ENCODE data around the gene PPM1F.

Gene PPM1F

DNA sequence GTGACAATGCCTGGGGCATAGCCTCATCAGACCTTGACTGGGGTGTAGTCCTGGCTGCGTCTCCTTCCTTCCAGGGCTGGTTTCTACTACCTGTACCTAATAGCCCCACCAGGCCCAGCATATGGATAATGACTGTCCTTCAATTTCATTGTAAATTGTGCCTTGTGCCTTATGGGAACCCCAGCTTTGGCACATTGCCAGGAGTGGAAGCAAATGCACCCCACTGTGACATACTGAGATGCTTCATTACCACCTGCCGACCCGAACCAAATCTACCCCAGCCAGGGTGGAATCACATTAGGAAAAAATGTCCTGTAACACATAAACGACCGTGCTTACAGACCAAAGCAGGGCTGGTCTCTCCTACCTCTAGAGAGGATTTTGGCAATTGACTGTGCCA, 22.6 kb upstream of the PPM1F start:
- DNase-seq (ENCODE audit: low spot score) = no peak

DNA sequence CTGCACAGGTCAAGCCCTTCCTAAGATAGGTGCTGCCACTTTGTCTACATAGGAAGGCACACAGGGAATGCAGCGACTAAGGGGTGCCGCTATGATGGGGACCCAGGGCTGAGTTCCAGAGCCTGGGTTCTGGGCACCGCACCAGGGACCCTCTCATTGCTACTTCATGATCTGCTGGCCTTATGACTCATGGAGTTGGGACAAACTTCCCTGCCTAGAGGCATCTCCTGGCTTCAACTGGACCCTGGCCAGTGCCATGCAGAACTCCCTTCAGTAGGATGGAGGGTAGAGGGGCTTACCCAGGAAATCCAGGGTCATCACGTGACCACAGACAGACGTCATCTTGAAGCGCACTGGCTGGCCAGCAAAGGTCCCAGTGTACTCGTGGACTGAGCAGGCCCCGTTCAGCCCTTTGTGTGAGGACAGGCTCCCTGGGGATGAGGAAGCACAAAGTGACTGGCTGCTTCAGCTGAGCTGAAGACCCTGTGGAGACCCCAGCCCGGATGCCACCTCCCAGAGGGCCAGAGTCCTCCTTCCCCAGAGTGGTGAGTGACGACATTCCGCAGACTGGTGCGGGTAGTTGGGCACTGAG, 21.5 kb upstream of the PPM1F start:
- DNase-seq (ENCODE audit: low spot score) = no peak

- no peak for DNase-seq (ENCODE audit: low spot score)
These were observed 20.2 kb upstream of the PPM1F start for GRCh38 chr22:21972806-21973205.

DNA sequence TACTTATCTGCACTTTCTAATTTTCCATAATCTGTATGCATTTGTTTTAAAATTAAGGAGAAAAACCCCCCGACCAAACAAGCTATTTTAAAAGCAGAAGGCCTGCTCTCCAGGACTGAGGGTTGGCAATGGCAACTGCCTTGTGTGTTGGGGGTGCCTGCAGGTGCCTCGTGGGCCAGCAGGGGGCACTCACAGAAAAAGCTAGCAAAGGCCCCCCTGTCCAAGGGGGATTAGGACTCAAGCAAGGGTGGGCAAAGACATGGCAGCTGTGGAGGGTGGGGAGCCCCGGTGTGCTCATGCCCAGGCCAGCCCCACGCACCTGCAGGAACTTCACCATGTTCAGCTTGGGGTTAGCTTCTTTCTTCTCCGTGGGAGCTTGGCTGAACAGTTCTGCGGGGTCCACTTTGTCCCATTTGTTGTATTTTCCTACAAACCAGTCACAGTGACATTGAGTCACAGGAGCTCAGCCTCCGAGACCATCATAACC, 19.7 kb upstream of the PPM1F start:
- DNase-seq (ENCODE audit: low spot score) = peak; percentile 72

GRCh38 chr22:21971858-21972275, 19.2 kb upstream of the PPM1F start:
- DNase-seq (ENCODE audit: low spot score) = no peak

DNA sequence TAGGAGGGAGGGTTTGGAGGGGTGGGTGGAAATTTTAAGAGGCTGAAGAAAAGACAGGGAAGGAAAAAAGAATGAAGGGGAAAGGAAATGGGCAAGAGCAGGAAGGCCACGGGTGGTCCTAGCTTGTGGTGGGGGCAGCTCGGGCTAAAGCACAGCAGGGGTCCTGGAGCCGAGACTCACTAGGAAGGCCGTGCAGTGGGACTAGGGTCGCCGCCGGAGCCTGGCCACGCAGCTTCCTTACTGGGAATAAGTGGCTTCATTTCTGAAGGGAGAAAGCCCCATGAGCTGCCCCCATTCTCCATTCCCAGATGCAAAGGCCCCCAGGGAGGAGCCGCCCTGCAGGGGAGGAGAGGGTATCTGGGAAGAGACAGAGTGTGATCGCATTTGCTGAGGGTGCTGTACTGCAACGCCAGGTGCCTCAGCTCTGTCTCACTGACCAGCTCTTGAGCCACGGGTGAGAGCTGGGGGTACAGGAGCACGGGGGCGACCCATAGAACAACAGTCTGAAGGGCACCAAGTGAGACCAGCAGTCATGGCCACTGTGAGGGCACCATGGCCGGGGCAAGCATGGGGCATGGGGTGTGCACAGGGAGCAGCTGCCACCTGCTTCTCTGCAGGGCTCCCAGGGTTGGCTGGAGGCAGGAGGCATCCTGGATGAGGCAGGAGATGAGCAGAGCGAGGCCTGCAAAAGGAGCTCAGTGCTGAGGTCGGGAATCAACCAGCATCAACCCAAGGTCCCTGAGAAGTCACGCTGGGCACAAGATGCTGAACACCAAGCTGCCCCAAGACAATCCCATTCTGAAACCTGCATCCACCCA, 18.4 kb upstream of the PPM1F start:
- no peak for DNase-seq (ENCODE audit: low spot score)

- no peak for DNase-seq (ENCODE audit: low spot score)
These were observed 17.6 kb upstream of the PPM1F start for GRCh38 chr22:21970037-21970799.

DNA sequence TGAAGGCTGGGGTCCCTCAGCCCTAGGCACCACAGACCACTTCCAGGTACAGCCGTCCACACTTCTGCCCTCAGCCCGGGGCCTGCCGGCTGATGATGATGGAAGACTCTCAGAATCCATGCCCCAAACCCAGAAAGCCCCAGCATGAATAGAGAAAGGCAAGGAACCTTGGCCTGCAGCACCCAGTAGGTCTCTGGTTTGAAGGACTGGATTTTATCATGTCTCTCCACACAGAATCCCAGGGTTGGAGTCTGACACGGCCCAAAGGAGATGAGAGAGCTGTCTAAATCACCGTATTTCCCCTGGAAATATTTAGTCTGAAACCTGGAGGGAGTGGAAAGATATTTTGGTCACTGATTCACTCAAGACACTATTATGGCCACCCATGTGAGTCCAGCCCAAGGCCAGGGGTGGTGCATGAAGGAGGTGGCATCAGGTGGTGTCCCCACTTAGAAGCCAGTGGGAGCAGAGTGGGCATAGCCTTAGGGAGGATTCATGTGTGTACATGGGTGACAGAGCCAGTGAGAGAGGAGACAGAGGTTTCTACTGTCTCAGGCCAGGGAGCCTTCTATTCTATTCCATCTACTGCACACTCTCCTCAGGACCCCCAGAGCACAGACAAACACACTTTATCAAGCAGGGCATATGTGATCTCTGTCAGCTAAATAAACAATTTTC, 15.9 kb upstream of the PPM1F start:
- no peak for DNase-seq (ENCODE audit: low spot score)

DNA sequence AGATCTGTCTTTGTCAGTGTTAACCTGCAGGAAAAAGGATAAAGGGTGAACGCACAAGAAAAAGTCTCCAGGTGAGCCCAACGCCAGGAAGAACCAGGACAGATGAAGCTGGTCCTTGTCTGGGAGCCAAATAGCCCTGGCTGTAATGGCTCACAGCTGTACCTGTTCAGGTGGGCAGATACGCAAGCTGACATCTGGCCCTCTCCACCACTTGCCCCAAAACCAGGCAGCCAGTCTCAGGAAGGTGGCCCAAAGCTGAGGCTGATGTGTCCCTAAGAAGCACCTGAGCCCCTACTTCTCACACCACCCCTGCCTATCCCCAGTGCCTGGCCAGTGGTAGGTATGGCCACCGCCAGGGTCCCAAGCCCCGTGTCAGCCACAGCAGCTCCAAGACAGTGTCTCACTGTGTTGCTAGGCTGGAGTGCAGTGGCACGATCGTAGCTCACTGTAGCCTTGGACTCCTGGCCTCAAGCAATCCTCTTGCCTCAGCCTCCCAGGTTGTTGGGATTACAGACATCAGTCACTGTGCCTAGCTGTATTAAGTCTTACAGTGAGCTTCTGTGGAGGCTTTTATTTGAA, 15.1 kb upstream of the PPM1F start:
- no peak for DNase-seq (ENCODE audit: low spot score)

DNA sequence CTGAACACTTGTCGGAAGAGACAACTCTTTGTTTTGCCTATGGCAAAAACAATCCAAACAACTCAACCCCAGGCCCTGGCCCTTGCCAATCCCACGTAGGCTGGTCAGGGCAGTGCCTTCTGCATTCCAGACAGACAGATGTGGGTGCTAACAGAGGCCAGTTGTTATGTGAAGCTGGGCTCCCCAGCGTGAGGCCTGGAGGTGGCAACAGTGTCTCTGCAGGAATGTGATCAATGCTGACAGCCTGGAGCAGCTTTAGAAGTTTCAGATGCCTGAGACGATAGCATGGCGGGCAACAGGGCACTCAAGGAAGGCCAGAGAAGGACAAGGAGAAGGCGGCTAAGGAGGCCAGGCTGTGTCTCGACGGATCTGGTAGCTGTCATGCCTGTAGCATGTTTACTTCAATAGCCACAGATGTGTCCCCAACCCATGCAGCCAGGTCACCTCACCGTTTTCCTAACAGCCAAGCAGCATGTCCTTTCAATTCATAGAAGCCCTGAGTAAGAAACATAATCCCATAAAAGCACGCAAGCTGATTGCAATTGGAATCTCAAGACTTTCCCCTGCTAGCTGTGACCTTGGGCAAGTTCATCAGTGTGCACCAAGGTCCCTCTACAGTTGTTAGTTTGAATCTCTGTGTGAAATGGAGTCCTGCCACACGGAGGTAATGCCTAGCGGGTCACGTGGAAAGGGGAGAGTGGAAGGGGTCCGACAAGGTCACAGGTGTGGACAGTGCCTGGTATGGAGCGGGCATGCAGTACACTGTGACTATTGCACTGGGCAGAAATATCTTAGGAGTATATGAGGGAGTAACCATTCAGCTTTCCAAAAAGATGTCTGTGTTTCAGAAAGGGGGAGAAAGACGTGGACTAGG, 14.2 kb upstream of the PPM1F start:
- DNase-seq (ENCODE audit: low spot score) = no peak

- DNase-seq (ENCODE audit: low spot score) = no peak
These were observed 13.2 kb upstream of the PPM1F start for GRCh38 chr22:21965762-21966288.

- DNase-seq (ENCODE audit: low spot score) = no peak
These were observed 12.4 kb upstream of the PPM1F start for GRCh38 chr22:21964918-21965484.

- DNase-seq (ENCODE audit: low spot score) = no peak
These were observed 11.6 kb upstream of the PPM1F start for GRCh38 chr22:21964234-21964633.

DNA sequence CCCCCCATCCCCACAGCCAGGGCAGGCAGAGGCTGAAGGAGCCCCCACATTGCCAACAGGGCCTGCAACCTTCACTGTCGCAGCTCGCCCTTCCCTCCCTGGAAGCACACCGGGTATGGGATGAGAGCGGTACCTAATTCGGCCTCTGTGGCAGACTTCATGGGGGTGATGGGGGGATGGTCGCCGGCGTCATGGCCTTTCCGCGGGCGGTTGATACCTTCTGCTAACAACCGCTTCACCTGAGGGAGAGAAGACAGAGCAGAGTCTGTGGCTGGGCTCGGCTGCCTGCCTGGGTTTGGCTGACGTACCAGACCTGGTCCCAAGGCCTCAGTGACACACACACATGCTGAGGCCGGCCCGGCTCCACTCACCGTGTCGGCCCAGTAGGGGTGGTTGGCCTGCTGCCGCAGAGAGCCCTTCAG, 11.2 kb upstream of the PPM1F start:
- DNase-seq (ENCODE audit: low spot score) = no peak

GRCh38 chr22:21963286-21963685, 10.6 kb upstream of the PPM1F start:
- no peak for DNase-seq (ENCODE audit: low spot score)

DNA sequence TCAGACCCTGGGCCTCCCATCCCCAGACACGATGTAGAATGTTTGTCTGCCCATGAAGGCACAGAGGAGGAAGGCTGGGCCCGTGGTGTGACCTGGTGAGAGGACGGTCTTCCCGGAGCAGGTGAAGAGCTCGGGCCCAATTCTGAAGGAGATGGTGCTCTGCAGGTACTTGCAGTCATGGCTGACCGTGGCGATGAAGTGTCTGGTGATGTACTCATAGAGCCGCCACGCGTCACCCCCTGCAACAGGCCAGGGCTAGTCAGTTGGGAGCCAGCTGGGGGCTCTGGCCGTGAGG, 10.0 kb upstream of the PPM1F start:
- DNase-seq (ENCODE audit: low spot score) = no peak

- DNase-seq (ENCODE audit: low spot score) = peak; percentile 39
These were observed 9.4 kb upstream of the PPM1F start for GRCh38 chr22:21961886-21962654.

DNA sequence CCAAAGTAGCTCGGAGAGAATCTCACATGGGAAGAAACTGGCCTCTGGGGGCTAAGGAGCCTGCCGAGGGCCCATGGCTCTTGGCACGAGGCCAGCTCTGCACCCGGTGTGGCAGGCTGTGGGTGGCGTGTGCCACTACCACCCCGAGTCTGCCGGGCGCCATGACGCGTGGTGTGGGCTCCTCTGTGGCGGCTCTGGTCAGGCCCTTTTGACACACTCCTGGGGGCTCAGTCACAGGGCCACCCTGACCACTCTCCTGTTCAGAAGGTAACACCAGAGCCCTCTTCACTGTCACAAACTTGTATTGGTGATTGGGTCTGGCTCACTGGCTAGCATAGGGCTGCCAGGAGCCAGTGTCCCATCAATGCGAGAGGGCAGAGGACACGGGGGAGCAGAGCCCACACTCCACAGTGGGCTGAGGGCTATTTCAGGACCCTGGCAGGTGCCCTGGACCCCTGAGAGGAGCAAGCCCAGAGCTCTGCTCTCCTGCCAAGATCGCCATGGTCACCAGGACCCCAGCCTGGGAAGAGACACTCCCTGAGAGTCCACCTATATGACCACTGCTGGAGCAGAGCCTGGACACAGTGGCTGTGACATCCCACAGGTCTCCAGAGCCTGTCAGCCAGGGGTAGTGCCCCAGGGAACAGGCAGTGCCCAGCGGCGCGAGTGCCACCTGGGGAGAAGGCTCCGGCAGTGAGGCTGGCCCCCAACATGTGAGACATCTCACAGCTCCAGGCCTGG, 8.6 kb upstream of the PPM1F start:
- DNase-seq (ENCODE audit: low spot score) = no peak
